AML-193 (cell line): Measurements from ENCODE around the gene BRD7.

ENCODE experiments used
- DNase-seq, 2 experiments: peaks; one replicate each; lab custom pipeline; 2025; lab: John Stamatoyannopoulos, UW

Gene BRD7

DNA sequence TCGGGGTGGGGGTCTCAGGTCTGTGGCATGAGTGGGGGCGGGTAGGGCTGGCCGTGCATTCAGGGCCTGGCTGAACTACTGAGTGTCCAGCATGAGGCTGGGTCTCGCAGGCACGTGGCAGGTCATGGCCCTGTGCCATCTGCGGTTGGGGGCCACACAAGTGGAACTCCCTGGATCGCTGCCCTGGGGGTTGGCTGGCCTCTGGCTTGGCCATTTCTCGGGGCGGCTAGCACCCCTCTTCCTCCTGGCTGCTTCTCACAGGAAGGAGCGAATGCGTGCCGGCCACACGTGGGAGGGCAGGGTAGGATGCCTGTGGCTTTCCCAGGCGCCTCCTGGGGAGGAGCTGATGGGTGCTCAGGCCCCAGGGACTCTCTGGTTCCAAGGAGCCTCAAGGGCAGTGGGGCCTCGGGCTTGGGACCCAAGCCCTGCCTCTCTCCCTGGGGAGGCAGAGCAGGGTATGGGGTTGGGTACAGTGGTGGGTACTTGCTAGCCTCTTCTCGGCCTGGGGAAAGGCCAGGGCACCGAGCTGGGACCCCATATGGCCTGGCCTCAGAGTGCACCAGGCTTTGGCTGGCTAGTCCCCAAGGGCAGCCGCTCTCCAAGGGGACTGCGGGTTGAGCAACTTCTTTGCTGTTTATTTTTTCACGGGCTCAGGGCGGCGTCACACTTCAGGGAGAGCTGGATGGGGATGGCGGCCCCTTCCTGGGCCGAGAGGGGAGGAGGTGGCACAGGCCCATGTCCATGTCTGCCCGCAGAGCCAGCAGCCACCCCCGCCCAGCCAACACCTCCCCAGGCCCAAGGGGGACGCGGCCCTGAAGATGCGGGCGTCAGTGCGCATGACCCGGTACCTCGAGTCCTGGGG, 65.0 kb downstream of the BRD7 start:
- no peak for DNase-seq

DNA sequence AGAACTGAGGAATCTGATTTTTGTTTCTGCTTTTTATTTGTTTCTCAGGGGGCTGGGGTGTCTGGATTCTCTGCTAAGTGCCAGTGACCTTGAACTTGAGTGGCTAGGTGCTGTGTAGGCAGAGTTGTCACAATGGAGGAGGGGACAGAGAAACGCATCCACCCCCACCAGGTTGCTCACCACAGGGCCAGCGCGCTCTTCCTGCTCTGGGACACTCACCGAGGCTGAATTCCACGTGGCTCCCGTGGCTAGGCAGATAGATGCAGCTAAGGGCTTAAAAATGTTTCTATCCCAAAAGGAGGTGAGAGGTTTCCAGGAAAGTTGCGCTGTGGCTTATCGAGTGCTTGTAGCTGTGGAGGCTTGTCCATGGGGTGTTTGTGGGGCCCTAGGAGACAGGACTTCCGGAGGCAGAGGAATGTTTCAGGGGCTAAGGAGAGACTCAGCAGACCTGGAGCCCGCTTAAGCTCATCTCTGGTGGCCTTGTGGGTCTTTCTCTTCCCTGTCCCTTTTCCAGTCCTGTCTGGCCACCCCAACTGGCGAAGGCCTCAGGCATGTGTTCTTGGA, 65.7 kb downstream of the BRD7 start:
- DNase-seq: no peak

DNA sequence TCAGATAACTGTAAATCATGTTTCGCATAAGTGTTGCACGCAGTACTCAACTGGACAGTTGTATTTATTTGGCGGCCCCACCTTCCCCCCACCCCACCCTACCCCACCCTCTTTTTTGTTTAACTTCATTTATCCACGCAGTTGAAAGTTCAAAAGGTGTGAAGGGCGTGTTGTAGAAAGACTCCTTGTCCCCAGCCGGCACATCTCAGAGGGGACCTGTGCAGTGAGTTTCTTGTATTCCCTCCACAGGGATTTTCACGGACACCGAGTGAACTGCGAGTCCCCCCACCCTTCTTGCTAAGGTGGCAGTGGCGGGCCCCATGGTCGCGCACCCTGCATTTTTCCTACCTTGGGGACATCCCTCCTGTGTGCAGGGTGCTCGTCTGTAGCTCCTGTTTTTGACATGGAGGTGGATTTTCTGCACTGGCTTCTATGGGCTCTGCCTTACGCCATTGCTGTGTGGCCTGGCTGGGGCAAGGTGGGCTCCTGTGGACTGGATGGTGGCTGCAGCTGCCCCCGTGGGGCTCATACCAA, 66.2 kb downstream of the BRD7 start:
- DNase-seq: no peak

DNA sequence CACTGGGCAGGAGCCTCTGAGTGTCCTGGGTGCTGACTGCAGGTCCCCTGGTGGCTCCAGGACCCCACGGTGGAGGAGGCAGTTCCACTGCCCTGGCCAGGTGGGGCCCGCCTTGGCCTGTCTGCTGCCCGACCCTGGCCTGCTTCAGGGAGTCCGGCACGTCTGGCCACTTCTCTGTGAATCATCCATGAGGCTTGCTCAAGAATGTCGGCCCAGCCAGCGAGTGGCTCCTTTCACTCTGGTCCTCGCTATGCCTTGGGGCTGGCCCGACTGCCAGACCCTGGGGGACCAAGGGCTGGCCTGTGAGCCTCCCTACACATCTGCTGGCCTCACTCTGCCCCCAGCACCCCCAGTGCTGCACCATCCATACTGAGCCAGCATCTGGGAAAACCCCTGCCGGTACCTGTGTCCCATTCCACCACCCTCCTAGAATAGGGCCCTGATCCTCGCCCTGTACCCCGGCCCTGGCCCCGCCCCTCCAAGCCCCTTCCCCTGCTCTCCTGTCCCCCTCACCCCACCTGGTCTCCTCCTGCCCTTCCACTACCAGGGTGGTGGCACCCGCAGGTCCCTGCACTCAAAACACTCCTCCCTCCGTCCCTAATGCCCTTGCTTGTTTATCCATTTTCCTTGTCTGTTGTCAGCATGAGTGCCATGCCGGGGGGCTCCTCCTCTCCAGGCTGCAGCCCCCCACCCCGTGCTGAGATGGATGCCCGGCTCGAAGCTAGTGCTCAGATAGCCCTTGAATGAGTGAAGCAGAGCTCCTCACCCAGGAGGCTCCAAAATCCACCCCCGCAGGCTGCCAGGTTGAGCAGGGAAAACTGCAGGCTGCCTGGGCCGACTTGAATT, 66.9 kb downstream of the BRD7 start:
- no peak for DNase-seq

DNA sequence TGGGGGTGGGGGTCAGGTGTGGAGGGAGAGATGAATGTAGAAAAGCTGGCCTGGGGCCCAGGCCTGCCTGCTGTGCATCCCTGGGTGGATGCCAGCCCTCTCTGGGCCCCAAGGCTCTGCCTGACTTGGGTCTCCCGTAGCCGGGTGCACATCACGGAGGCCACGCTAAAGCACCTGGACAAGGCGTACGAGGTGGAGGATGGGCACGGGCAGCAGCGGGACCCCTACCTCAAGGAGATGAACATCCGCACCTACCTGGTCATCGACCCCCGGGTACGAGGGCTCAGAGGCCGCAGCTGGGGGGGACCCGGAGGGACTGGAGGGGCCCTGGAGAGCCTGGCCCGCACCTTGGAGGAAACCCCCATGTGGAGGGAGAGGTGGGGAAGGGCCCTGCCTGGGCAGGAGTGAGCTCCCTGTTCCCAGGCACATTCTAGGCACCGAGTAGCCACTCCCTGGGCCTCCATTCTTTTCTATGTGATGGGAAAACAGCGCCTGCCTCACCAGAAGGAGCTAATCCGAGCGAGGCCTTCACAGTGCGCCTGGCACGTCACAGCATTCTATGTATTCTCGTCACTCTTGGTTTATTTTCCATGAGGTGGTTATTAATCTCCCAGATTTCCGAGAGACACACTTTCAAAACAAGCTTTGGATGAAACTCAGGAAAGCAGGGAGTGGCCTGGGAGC, 67.7 kb downstream of the BRD7 start:
- no peak for DNase-seq

DNA sequence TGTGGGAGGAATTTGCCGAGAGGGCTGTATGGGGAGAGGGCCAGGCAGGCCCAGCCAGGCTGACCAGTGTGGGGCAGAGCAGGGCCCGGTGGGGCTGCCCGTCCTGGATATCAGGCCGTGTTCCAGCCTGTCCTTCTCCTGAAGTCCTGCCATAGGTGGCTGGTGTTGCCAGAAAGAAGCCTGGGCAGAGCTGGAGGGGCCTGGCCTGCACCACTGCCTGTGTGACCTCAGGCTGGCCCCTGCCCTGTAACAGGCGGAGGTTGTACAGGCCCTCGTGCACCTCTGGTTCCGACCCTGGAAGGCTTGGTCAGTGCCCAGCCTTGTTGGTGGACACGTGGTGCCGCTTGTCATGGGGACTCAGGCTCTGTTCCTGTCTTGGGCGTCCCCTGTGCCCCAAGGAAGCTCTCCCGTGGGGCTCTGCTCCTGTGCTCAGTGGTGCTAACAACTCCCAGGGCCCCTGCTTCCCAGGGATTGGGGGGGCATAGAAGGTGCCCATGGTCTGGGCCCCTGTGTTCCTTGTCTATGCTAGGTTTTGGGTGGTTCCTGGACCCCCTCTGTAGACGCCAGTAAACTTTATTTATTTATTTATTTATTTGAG, 69.2 kb downstream of the BRD7 start:
- no peak for DNase-seq

DNA sequence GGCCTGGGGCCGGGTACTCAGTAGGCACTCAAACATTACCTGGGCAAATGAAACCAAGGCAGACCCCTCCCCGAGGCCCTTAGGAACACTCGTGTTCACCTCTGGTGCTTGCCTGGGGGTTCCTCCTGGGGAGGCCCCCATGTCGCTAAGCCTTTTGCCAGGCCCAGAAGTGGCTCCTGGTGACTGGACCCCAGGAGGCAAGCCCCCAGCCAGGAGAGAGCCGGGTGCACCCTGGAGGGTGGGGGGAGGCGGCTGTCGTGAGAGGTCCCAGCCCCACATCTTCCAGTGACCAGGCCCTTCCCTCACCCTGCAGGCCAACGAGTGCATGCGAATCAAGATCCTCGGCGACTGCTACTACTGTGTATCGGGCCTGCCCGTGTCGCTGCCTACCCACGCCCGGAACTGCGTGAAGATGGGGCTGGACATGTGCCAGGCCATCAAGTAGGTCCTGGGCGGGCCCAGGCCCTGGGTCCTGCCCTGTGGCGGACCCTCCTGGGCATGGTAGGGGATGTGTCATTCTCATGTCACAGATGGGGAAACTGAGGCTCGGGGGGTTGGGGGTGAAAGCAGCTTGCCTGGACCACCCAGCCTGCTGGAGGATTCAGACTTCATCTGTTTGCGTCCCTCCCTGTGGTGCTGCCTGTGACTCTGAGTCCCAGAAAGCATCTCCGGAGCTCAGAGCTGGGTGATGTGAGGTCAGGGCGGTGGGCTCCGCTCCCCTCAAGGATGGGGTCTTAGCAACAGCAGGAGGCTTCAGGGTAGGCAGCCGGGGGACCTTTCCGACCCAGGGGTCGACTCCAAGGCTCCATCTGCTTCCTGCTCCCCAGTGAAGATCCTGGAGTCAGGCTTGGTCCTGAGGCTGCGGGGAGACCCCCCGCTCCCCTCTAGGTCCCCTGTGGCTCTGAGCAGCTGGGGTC, 69.9 kb downstream of the BRD7 start:
- DNase-seq: no peak

DNA sequence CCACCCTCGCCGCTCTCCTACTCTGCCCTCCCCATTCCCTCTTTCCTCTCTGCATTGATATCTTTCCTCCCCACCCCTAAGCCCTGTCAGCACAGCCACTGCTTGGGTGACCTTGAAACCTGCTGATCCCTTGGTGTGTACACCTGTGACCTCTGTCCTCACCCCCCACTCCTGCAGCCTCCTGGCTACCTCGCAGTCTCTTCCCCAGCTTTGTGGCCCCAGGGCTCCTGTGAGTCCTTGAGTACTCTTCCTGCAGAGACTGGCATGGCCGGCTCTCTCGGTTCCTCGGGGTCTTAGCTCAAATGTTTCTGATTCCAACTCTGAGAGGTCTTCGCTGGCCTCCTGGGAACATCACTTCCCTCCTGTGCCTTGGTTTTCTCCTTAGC, 70.7 kb downstream of the BRD7 start:
- DNase-seq: no peak

DNA sequence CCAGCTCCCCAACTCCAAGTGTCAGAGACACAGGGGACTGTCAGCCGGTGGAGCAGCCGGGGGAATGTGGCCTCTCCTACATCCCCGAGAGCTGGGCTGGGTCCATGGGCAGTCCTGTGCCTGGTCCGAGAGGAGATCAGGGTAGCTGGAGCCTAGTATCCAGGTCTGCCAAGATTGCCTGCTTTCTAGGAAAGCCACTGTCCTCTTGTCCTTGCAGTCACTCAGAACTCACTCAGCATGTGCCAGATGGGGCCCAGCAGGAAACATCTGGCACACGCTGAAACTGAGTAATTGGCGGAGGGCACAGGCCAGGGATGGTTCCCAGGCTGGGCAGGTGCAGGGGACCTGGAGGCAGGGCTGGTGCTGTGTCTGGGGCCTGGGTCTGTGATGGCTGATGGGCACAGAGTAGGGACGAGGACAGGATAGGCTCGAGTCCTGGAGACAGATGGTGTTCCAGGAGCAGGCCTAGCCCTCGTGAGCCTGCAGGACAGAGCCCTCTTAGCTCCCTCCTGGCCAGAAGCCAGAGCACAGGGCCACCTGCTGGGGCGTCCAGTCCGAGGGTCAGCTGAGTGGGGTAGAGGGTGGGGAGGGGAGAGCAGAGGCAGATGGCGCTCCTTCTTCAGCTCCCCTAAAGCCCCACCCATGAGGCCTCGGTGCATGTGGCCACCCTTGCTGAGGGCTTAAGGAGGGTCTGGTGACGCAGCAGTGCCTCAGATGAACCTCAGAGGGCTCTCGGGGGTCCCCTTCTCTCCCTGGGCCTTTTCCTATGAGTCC, 71.3 kb downstream of the BRD7 start:
- DNase-seq: no peak

DNA sequence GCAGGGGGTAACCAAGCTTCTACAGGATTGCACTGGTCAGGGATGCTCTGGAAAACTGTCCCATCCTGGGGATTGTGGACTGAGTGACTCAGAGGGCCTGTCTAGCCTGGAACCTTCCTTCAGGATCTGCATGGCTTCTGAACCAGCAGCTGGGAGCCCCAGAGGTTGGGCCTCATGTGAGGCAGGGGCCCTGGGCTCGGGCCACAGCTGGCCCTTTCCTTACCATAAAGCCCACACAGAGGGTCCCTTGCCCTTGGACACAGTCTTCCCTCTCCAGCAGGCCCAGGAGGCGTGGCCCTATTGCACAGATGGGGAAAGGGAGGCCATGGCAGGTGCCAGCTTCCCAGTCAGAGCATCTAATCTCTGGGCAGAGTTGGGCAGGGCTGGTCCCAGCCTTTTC, 72.0 kb downstream of the BRD7 start:
- no peak for DNase-seq

DNA sequence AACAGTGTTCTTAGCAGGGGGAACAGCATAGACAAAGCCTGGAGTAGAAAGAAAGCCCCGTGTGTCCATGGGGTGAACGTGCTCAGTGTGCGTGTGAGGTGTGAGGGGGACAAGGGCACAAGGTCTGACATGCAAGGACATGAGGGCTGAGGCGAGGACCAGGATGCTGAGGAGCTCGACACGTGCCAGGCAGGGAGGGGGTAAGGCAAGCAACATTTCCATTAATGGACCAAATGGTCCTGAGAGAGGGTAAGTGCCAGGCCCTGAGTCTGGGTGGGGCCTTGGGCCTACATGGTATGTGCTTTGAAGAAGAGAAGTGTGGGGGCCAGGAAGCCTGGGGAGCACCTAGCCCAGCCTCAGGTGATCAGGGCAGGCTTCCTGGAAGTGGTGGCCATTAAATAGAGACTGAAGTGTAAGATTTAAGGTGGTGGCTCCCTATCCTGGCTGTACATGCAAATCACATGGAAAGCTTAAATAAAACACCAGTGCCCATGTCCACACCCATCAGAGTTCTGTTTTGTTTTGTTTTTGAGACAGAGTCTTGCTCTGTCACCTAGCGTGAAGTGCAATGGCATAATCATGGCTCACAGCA, 73.2 kb downstream of the BRD7 start:
- no peak for DNase-seq

DNA sequence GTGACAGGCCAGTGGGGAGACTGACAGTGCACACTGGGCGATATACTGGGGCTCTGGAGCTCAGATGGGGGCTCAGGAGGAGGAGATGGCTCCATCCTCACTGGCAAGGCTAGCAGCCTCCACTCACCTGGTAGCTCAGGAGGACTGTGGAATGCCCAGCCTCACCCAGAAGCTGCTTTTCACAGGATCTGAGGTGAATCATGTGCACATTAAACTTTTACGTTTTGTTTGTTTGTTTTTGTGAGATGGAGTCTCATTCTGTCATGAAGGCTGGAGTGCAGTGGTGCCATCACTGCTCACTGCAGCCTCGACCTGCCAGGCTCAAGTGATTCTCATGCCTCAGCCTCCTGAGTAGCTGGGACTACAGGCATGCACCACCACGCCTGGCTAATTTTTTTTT, 73.8 kb downstream of the BRD7 start:
- no peak for DNase-seq

DNA sequence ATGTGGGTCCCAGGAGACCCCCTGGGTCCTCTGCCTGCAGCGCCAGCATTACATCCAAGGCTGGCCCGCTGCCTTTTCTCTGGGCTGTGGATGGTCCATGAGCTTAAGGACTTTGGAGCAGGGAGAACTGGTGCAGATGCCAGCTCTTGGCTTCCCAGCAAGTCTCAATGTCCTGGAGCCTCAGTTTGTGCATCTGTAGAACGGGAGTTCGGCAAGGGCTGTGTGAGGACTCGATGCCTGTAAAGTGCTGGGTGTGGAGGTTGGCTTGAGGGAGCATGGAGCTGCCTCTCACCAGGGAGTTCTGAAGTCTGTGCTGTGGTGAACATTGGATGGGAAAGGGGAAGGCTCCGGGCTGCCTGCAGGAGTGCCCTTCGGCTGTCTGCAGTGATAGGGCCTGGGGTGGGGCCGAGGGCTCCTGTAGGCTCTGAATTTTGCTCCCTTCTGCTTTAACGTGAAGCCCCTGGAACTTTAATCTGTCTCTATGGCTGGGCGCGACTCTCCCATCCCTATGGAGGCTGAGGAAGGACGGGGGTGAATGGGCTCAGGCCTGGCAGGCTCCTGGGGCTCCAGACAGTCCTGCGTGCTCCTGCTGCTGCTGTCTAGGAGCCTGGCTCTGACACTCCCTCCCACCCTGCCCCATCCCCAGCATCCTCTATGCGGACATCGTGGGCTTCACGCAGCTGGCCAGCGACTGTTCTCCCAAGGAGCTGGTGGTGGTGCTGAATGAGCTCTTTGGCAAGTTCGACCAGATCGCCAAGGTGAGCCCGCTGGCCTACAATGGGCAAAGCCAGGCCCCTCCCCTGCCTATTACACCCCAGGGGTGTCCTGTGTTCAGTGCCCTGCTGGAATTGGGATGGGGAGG, 74.6 kb downstream of the BRD7 start:
- no peak for DNase-seq

DNA sequence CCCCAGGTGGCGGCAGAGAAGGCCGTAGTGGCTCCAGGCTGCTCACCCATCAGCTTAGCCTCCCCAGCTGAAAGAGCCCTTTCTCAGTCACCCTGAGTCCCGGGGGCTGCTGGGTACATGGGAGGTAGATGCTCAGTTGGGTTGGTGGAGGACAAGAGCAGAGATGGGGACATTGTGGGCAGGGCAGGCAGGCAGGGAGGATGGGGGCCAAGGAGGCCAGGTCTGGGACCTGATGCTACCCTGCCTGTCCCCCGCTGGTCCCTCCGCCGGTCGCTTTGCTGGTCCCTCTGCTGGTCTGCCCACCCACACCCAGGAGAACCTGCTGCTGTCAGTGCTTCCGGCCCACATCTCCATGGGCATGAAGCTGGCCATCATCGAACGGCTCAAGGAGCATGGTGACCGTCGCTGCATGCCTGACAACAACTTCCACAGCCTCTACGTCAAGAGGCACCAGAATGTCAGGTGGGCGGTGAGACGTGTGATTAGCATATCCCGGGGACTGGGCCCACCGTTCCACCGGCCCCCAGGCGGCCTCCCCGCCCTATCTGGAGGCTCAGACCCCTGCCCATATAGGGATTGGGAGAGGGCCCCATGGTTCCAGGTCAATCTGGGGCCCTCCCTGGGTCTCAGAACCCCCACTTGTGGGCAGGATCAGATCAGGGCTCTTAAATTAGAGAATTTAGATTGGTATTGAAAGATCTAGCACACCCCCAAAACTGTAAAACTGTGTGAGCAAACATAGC, 75.6 kb downstream of the BRD7 start:
- DNase-seq: no peak

DNA sequence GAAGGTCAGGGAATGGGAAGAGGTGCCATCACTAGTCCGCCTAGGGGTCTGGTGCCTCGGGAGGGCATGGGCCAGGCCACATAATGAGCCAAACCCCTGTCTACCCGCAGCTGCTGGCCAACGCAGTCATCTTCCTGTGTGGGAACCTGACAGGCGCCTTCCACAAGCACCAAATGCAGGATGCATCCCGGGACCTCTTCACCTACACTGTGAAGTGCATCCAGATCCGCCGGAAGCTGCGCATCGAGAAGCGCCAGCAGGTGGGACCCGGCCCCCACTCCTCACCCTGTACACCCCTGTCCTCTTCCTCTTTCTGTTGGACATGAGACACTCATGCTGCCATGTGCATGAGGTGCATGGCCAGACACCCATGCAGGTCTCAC, 76.2 kb downstream of the BRD7 start:
- DNase-seq: no peak

DNA sequence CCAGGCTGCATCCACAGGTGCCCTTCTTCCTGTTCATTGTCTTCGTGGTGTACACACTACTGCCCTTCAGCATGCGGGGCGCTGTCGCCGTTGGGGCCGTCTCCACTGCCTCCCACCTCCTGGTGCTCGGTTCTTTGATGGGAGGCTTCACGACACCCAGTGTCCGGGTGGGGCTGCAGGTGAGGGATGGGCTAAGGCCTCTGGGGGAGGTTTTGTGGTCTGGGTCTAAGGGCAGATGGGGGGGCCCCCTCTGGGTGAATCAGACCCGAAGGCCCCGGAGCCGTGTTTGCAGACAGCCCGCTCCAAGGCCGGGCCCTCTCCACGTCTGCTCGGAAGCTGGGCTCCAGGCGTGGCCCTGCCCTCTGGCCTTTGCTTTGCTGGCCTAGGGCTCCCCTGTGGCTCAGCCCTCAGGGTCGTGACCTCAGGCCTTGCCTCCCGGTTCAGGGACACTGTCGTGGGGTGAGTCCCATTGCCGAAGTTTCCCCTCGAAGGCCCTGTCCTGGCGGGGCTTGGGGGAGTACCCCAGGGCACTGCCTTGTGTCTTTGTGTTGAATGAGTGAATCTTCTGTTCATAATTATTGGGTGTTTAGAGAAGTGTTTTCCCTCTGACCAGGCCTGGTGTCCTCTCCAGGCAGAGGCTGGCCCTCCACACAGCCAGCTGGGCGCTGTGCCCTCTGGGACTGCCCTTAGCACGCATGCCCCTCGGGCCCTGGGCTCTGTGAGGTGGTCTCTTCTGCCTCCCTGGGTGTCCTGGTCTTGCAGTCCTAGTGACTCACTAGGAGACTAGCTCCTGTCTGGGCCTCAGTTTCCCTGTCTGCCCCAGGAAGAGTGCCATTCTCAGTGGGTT, 76.8 kb downstream of the BRD7 start:
- DNase-seq: no peak

DNA sequence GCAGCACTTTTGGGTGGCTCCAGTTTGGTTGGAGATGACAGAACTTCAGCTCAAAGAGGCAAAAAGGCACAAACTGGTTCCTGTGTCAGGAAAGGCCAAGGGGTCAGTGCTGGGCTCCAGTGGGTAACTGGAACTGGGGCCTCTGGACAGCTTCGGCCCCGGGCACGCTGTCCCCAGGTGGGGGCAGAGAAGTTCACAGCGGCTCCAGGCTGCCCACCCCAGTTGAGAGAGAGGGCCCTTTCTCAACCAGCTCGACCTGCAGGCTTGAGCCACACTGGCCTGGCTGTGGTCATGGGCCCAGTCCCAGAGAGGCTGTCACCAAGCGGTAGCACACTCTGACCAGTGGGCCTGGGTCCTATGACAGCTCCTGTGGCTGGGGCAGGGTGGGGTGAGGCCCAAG, 77.9 kb downstream of the BRD7 start:
- DNase-seq: no peak
